ENCODE results near the gene ZYG11A. TPM values are rescaled to one million over a fixed set of nuclear protein-coding genes. Genes with fewer than 3 reads are reported as not detected.
"Not testable (repeated sequence)": the region's sequence is repeated elsewhere in the genome, so short reads cannot be mapped to it uniquely, and the experiment has no call there.

The ZYG11A gene
- total and polyA plus RNA-seq, 2 experiments from 2014 or later, result 0.04 TPM; not detected in 1

- H3K4me2 ChIP-seq (ENCODE audit: unreplicated experiment), result no peak overlapping the region
- H2AFZ ChIP-seq, result no peak overlapping the region
- in situ Hi-C loops (cut with MboI), result no loop called here
- no peaks in the 10 kb centered on the region for H4K20me1 ChIP-seq (ENCODE audit: insufficient read depth)
- no peaks in the 10 kb centered on the region for H3K9me3 ChIP-seq (ENCODE audit: low read depth)
- H3K79me2 ChIP-seq (ENCODE audit: insufficient read depth), result no peaks in the 10 kb centered on the region
- H3K4me1 ChIP-seq (ENCODE audit: insufficient read depth), result peaks cover 4% of the 10 kb centered on the region; the same call in 1 of the 2 replicates
- TF ChIP-seq EZH2 (IDR thresholded peaks at IDR 0.05; ENCODE audit: insufficient read depth, poor library complexity, severe bottlenecking), result no peak
- DNase-seq, result no peak
- H3K9ac ChIP-seq, result no peak overlapping the region
- H3K4me3 ChIP-seq, result no peak overlapping the region
- no peaks in the 10 kb centered on the region for H3K9me2 ChIP-seq (ENCODE audit: insufficient read depth)
- peaks cover 23% of the 10 kb centered on the region for H3K36me3 ChIP-seq (ENCODE audit: low read depth)
- H3F3A ChIP-seq (ENCODE audit: insufficient read depth), result no peaks in the 10 kb centered on the region
- no peaks in the 10 kb centered on the region for H3K27me3 ChIP-seq (replicated peaks; ENCODE audit: insufficient read depth)
- H3K27ac ChIP-seq, result no peak overlapping the region
Observed at GRCh38 chr1:52801011-52801410, 41.5 kb upstream of the ZYG11A start.

GRCh38 chr1:52804083-52804482, 38.5 kb upstream of the ZYG11A start:
- H3K9ac ChIP-seq; DNase-seq; H2AFZ ChIP-seq; H3K27ac ChIP-seq; H3K9me2 ChIP-seq (ENCODE audit: insufficient read depth); in situ Hi-C loops (cut with MboI); H3K79me2 ChIP-seq (ENCODE audit: insufficient read depth); H3F3A ChIP-seq (ENCODE audit: insufficient read depth); H3K27me3 ChIP-seq (replicated peaks; ENCODE audit: insufficient read depth); H3K4me3 ChIP-seq; H4K20me1 ChIP-seq (ENCODE audit: insufficient read depth); H3K9me3 ChIP-seq (ENCODE audit: low read depth); H3K4me2 ChIP-seq (ENCODE audit: unreplicated experiment); H3K4me1 ChIP-seq (ENCODE audit: insufficient read depth): not testable (repeated sequence)
- WGBS, 2 experiments (ENCODE audit: low coverage in 1 of 2, low lambda C conversion rate in 2 of 2, missing lambda C conversion rate in 2 of 2), result 96 to 99% methylated on average over 3 of the region's 3 CpGs
- H3K36me3 ChIP-seq (ENCODE audit: low read depth), result peaks cover 14% of the 10 kb centered on the region

- no peak for TF ChIP-seq EZH2phosphoT487 (IDR thresholded peaks at IDR 0.05; ENCODE audit: insufficient read depth, low read depth)
- no peak for TF ChIP-seq EZH2 (IDR thresholded peaks at IDR 0.05; ENCODE audit: insufficient read depth, poor library complexity, severe bottlenecking)
- 96 to 97% methylated on average over 2 of the region's 2 CpGs for WGBS, 2 experiments (ENCODE audit: low coverage in 1 of 2, low lambda C conversion rate in 2 of 2, missing lambda C conversion rate in 2 of 2)
- H3K27me3 ChIP-seq (replicated peaks; ENCODE audit: insufficient read depth), result no peaks in the 10 kb centered on the region
Observed at GRCh38 chr1:52814465-52814864, 28.1 kb upstream of the ZYG11A start.

GRCh38 chr1:52820830-52821229, 21.7 kb upstream of the ZYG11A start:
- H3K4me3 ChIP-seq; H3K9ac ChIP-seq; H3K79me2 ChIP-seq (ENCODE audit: insufficient read depth); H3K4me1 ChIP-seq (ENCODE audit: insufficient read depth); H3K9me2 ChIP-seq (ENCODE audit: insufficient read depth); in situ Hi-C loops (cut with MboI); H3F3A ChIP-seq (ENCODE audit: insufficient read depth); DNase-seq; H4K20me1 ChIP-seq (ENCODE audit: insufficient read depth); H3K27ac ChIP-seq; H3K9me3 ChIP-seq (ENCODE audit: low read depth); H2AFZ ChIP-seq; H3K27me3 ChIP-seq (replicated peaks; ENCODE audit: insufficient read depth); H3K4me2 ChIP-seq (ENCODE audit: unreplicated experiment): not testable (repeated sequence)
- H3K36me3 ChIP-seq (ENCODE audit: low read depth), result peaks cover 40% of the 10 kb centered on the region
- WGBS, 2 experiments (ENCODE audit: low coverage in 1 of 2, low lambda C conversion rate in 2 of 2, missing lambda C conversion rate in 2 of 2), result 98 to 100% methylated on average over 5 of the region's 5 CpGs

More at GRCh38 chr1:52814465-52814864, 28.1 kb upstream of the ZYG11A start:
- Histone ChIP-seq H3K4me2 (ENCODE audit: unreplicated experiment) (no peak overlapping the region), H3K36me3 (ENCODE audit: low read depth) (peaks cover 24% of the 10 kb centered on the region), H3K27ac (no peak overlapping the region), H3K79me2 (ENCODE audit: insufficient read depth) (no peaks in the 10 kb centered on the region), H3K9me3 (ENCODE audit: low read depth) (no peaks in the 10 kb centered on the region), H3K9me2 (ENCODE audit: insufficient read depth) (no peaks in the 10 kb centered on the region), H2AFZ (no peak overlapping the region), H3K9ac (no peak overlapping the region), H3K4me1 (ENCODE audit: insufficient read depth) (no peaks in the 10 kb centered on the region), H3F3A (ENCODE audit: insufficient read depth) (no peaks in the 10 kb centered on the region), H4K20me1 (ENCODE audit: insufficient read depth) (no peaks in the 10 kb centered on the region), H3K4me3 (no peak overlapping the region)
- DNase-seq, result no peak
- in situ Hi-C loops (cut with MboI), result loop anchor here (10.0 kb wide), 1 partner anchor 370 kb away; no protein-coding TSS in a partner anchor

GRCh38 chr1:52825868-52826267, 16.7 kb upstream of the ZYG11A start:
- no peak overlapping the region for H3K9ac ChIP-seq
- no peaks in the 10 kb centered on the region for H3K27me3 ChIP-seq (replicated peaks; ENCODE audit: insufficient read depth)
- no peak for TF ChIP-seq EZH2 (IDR thresholded peaks at IDR 0.05; ENCODE audit: insufficient read depth, poor library complexity, severe bottlenecking)
- TF ChIP-seq EZH2phosphoT487 (IDR thresholded peaks at IDR 0.05; ENCODE audit: insufficient read depth, low read depth), result no peak
- DNase-seq, result peak; percentile 24
- 29 to 32% methylated on average over 1 of the region's 1 CpG for WGBS, 2 experiments (ENCODE audit: low coverage in 1 of 2, low lambda C conversion rate in 2 of 2, missing lambda C conversion rate in 2 of 2)
- H2AFZ ChIP-seq, result no peak overlapping the region
- H3K9me2 ChIP-seq (ENCODE audit: insufficient read depth), result no peaks in the 10 kb centered on the region
- no peaks in the 10 kb centered on the region for H3K79me2 ChIP-seq (ENCODE audit: insufficient read depth)
- no peak overlapping the region for H3K4me3 ChIP-seq
- H4K20me1 ChIP-seq (ENCODE audit: insufficient read depth), result no peaks in the 10 kb centered on the region
- H3F3A ChIP-seq (ENCODE audit: insufficient read depth), result no peaks in the 10 kb centered on the region
- in situ Hi-C loops (cut with MboI), result no loop called here
- no peaks in the 10 kb centered on the region for H3K9me3 ChIP-seq (ENCODE audit: low read depth)
- no peak overlapping the region for H3K4me2 ChIP-seq (ENCODE audit: unreplicated experiment)
- no peak overlapping the region for H3K27ac ChIP-seq
- no peaks in the 10 kb centered on the region for H3K4me1 ChIP-seq (ENCODE audit: insufficient read depth)
- peaks cover 25% of the 10 kb centered on the region for H3K36me3 ChIP-seq (ENCODE audit: low read depth)

Data from GM23248 (cell line).